ENCODE results near the gene ATG13.

GRCh38 chr11:46675288-46675851 lies 58.0 kb downstream of the ATG13 start:
- TF ChIP-seq, protein P1, sequence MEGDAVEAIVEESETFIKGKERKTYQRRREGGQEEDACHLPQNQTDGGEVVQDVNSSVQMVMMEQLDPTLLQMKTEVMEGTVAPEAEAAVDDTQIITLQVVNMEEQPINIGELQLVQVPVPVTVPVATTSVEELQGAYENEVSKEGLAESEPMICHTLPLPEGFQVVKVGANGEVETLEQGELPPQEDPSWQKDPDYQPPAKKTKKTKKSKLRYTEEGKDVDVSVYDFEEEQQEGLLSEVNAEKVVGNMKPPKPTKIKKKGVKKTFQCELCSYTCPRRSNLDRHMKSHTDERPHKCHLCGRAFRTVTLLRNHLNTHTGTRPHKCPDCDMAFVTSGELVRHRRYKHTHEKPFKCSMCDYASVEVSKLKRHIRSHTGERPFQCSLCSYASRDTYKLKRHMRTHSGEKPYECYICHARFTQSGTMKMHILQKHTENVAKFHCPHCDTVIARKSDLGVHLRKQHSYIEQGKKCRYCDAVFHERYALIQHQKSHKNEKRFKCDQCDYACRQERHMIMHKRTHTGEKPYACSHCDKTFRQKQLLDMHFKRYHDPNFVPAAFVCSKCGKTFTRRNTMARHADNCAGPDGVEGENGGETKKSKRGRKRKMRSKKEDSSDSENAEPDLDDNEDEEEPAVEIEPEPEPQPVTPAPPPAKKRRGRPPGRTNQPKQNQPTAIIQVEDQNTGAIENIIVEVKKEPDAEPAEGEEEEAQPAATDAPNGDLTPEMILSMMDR (IDR thresholded peaks at IDR 0.05): no peak
- no peak for TF ChIP-seq POLR2A (IDR thresholded peaks at IDR 0.05)

Data from lower leg skin (tissue), 3 donors.